GM12864 (cell line): ENCODE data around the gene GHITM.

ENCODE experiments used
- DNase-seq: peaks from one replicate; pipeline ENCODE4 v3.0.0-alpha.2; 2011; ENCODE audit warnings: low read depth
- H3K4me3 ChIP-seq: 2 replicates; pipeline ENCODE4 v1.5.1; 2011; ENCODE audit warnings: mild to moderate bottlenecking, low read depth, low read length, control low read depth
- CTCF ChIP-seq: IDR thresholded peaks from 2 replicates; pipeline ENCODE4 v1.5.1; 2011; ENCODE audit warnings: low read depth, mild to moderate bottlenecking, moderate library complexity, low read length, control low read depth, inconsistent platforms; ENCODE audit errors: missing control alignments

Gene GHITM

GRCh38 chr10:84196083-84196482 is 56.8 kb downstream of the GHITM start:
- no peak for TF ChIP-seq CTCF
- no peak overlapping the region for H3K4me3 ChIP-seq
- no peak for DNase-seq

- no peak for TF ChIP-seq CTCF
- H3K4me3 ChIP-seq: no peak overlapping the region
- no peak for DNase-seq
These were observed 57.6 kb downstream of the GHITM start for GRCh38 chr10:84196941-84197340.

GRCh38 chr10:84197643-84198042 is 58.3 kb downstream of the GHITM start:
- H3K4me3 ChIP-seq: no peak overlapping the region
- DNase-seq: no peak
- no peak for TF ChIP-seq CTCF

- H3K4me3 ChIP-seq: no peak overlapping the region
- TF ChIP-seq CTCF: no peak
- no peak for DNase-seq
These were observed 59.1 kb downstream of the GHITM start for GRCh38 chr10:84198206-84198915.

- no peak overlapping the region for H3K4me3 ChIP-seq
- DNase-seq: no peak
These were observed 61.4 kb downstream of the GHITM start for GRCh38 chr10:84200537-84201243.

GRCh38 chr10:84201244-84201606 is 61.9 kb downstream of the GHITM start:
- TF ChIP-seq CTCF: no peak
- H3K4me3 ChIP-seq: no peak overlapping the region
- no peak for DNase-seq

More at GRCh38 chr10:84200537-84201243, 61.4 kb downstream of the GHITM start:
- no peak for TF ChIP-seq CTCF

- no peak overlapping the region for H3K4me3 ChIP-seq
- no peak for TF ChIP-seq CTCF
- DNase-seq: no peak
These were observed 62.4 kb downstream of the GHITM start for GRCh38 chr10:84201682-84202081.
